ENCODE data around the gene NPAS3.
"Not testable (repeated sequence)": the region's sequence is repeated elsewhere in the genome, so short reads cannot be mapped to it uniquely, and the experiment has no call there.

- TF ChIP-seq JUNB (CRISPR knock-in tag; IDR thresholded peaks at IDR 0.05; ENCODE audit: borderline replicate concordance); REST (IDR thresholded peaks at IDR 0.05; ENCODE audit: borderline replicate concordance in 1 of 2, low read depth in 1 of 2, low read length in 2 of 2); FOXK2 (IDR thresholded peaks at IDR 0.05); SOX5 (CRISPR knock-in tag; IDR thresholded peaks at IDR 0.05; ENCODE audit: borderline replicate concordance); ISL2 (CRISPR knock-in tag; IDR thresholded peaks at IDR 0.05); POLR2A (IDR thresholded peaks at IDR 0.05; ENCODE audit: insufficient read depth in 1 of 2, low read depth in 2 of 2, low read length in 2 of 2); POLR2AphosphoS5 (IDR thresholded peaks at IDR 0.05; ENCODE audit: low read depth, low read length); ZNF232 (CRISPR knock-in tag; IDR thresholded peaks at IDR 0.05; ENCODE audit: borderline replicate concordance); RFX5 (IDR thresholded peaks at IDR 0.05; ENCODE audit: low read depth, low read length): not testable (repeated sequence)
Observed at GRCh38 chr14:33088274-33088673, 149.6 kb downstream of the NPAS3 start.

Measured in HepG2 (cell line).